Activated CD4-positive, alpha-beta T cell treated with anti-CD3 and anti-CD28 coated beads, Interleukin-2, amount 10 ng/mL, durations not matched to agents 7 days and 5 days (primary cell): ENCODE results near the gene PDSS1. TPM values are rescaled to one million over a fixed set of nuclear protein-coding genes. Genes with fewer than 3 reads are reported as not detected.
"Not testable (repeated sequence)": the region's sequence is repeated elsewhere in the genome, so short reads cannot be mapped to it uniquely, and the experiment has no call there.

Experiments used
- CTCF ChIA-PET: fragments of 350-600 bp; sonication (Branson Sonifier 250); formaldehyde crosslinking; loops from one replicate; lab custom pipeline; 2021; ENCODE audit warnings: antibody characterized with exemption; lab: Charles Lee
- POLR2A ChIA-PET: fragments of 350-600 bp; sonication (Branson Sonifier 250); formaldehyde crosslinking; loops from one replicate; lab custom pipeline; 2021; ENCODE audit warnings: antibody characterized with exemption; lab: Charles Lee
- DNase-seq: peaks from one replicate; pipeline ENCODE4 v3.0.0-alpha.2; 2020
- H3K27ac Mint-ChIP-seq: one replicate; pipeline ENCODE4 v1.8.0; 2021; ENCODE audit warnings: mild to moderate bottlenecking, moderate library complexity, mixed read lengths
- H3K27me3 Mint-ChIP-seq: one replicate; pipeline ENCODE4 v1.8.0; 2021; ENCODE audit warnings: mixed read lengths
- H3K36me3 Mint-ChIP-seq: one replicate; pipeline ENCODE4 v1.8.0; 2021; ENCODE audit warnings: low read depth, mixed read lengths
- H3K4me1 Mint-ChIP-seq: one replicate; pipeline ENCODE4 v1.8.0; 2021; ENCODE audit warnings: mixed read lengths
- H3K4me3 Mint-ChIP-seq: one replicate; pipeline ENCODE4 v1.8.0; 2021; ENCODE audit warnings: mild to moderate bottlenecking, moderate library complexity, mixed read lengths
- H3K9me3 Mint-ChIP-seq: one replicate; pipeline ENCODE4 v1.8.0; 2021; ENCODE audit warnings: mixed read lengths
- total RNA-seq, 2 experiments: library from RNA; stranded (reverse); gene quantifications; one replicate each; pipeline ENCODE4 v1.2.3, GENCODE V29; 2021

The PDSS1 gene
- total RNA-seq, 2 experiments from 2014 or later, result 13.7 to 17.6 TPM

GRCh38 chr10:26759008-26759407 lies 61.5 kb downstream of the PDSS1 start:
- peaks cover 24% of the 10 kb centered on the region for H3K36me3 Mint-ChIP-seq
- POLR2A ChIA-PET, result no interaction called here
- DNase-seq, result no peak
- no peaks in the 10 kb centered on the region for H3K27me3 Mint-ChIP-seq
- CTCF ChIA-PET, result interaction anchor here (1.6 kb wide), 1 partner anchor 18 kb away, joined by 4 read pairs; no protein-coding TSS in a partner anchor
- no peak overlapping the region for H3K27ac Mint-ChIP-seq
- H3K4me1 Mint-ChIP-seq, result peaks cover 8% of the 10 kb centered on the region
- H3K9me3 Mint-ChIP-seq, result no peaks in the 10 kb centered on the region
- no peak overlapping the region for H3K4me3 Mint-ChIP-seq

DNA sequence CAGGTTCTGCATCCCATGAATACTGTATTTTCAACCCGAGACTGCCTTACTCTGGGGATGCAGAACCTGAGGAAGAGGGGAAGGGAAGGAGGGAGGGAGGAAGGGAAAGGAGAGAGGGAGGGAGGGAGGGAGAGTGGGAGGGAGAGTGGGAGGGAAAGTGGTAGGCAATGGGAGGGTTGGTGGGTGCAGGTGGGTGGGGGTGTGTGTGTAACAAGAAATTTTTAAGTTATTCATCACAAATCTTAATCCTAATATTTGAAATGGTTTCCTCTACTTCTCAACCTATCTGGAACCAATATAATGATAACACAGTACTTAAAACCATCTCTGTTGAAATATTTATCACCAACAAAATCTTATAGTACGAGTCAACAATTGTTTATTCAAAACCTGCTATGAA lies 68.0 kb downstream of the PDSS1 start:
- H3K36me3 Mint-ChIP-seq, result peaks cover 26% of the 10 kb centered on the region
- no peaks in the 10 kb centered on the region for H3K4me1 Mint-ChIP-seq
- H3K27me3 Mint-ChIP-seq, result no peaks in the 10 kb centered on the region
- ChIA-PET POLR2A (no interaction called here), CTCF (no interaction called here)
- no peak overlapping the region for H3K27ac Mint-ChIP-seq
- no peaks in the 10 kb centered on the region for H3K9me3 Mint-ChIP-seq
- DNase-seq, result no peak
- H3K4me3 Mint-ChIP-seq, result no peak overlapping the region

DNA sequence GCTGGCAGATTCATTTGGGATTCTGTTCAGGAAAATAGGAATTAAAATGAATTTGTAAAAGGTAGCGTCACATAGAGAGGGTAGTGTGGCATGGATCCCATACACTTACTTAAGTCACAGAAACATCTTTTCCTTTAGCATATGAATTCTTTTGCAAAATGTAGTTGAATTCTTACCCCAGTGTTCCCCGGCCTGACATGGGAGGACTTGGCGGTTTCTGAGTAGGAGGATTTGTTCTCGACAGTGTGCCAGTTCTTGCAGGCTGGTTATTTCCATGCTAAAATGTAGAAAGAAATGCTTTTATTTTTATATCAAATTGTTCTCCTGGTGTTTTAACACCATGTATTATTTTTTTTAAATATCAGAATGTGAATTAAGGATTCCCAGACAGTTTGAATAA lies 72.6 kb downstream of the PDSS1 start:
- no peak overlapping the region for H3K4me3 Mint-ChIP-seq
- ChIA-PET POLR2A (no interaction called here), CTCF (interaction anchor here (0.6 to 1.6 kb wide), 3 partner anchors 10 to 329 kb away, joined by 3 read pairs; no protein-coding TSS in a partner anchor)
- H3K9me3 Mint-ChIP-seq, result no peaks in the 10 kb centered on the region
- no peaks in the 10 kb centered on the region for H3K27me3 Mint-ChIP-seq
- no peak for DNase-seq
- H3K36me3 Mint-ChIP-seq, result peaks cover 18% of the 10 kb centered on the region
- H3K4me1 Mint-ChIP-seq, result peaks cover 9% of the 10 kb centered on the region
- no peak overlapping the region for H3K27ac Mint-ChIP-seq

GRCh38 chr10:26773633-26774032 lies 76.1 kb downstream of the PDSS1 start:
- CTCF ChIA-PET, result no interaction called here
- no peaks in the 10 kb centered on the region for H3K27me3 Mint-ChIP-seq
- POLR2A ChIA-PET, result no interaction called here
- no peak overlapping the region for H3K4me3 Mint-ChIP-seq
- DNase-seq, result no peak
- H3K9me3 Mint-ChIP-seq, result no peaks in the 10 kb centered on the region
- H3K4me1 Mint-ChIP-seq, result peaks cover 19% of the 10 kb centered on the region
- no peak overlapping the region for H3K27ac Mint-ChIP-seq
- H3K36me3 Mint-ChIP-seq, result peaks cover 9% of the 10 kb centered on the region

GRCh38 chr10:26776258-26776657 lies 78.8 kb downstream of the PDSS1 start:
- peaks cover 11% of the 10 kb centered on the region for H3K36me3 Mint-ChIP-seq
- peaks cover 41% of the 10 kb centered on the region for H3K4me1 Mint-ChIP-seq
- DNase-seq, result no peak
- POLR2A ChIA-PET, result no interaction called here
- H3K27ac Mint-ChIP-seq, result no peak overlapping the region
- no peaks in the 10 kb centered on the region for H3K27me3 Mint-ChIP-seq
- no peaks in the 10 kb centered on the region for H3K9me3 Mint-ChIP-seq
- CTCF ChIA-PET, result interaction anchor here (0.6 kb wide), 2 partner anchors 14 to 61 kb away, joined by 3 read pairs; no protein-coding TSS in a partner anchor
- H3K4me3 Mint-ChIP-seq, result no peak overlapping the region

GRCh38 chr10:26777686-26778085 lies 80.2 kb downstream of the PDSS1 start:
- H3K27me3 Mint-ChIP-seq, result no peaks in the 10 kb centered on the region
- H3K9me3 Mint-ChIP-seq, result no peaks in the 10 kb centered on the region
- POLR2A ChIA-PET, result no interaction called here
- no peak overlapping the region for H3K4me3 Mint-ChIP-seq
- H3K4me1 Mint-ChIP-seq, result peaks cover 46% of the 10 kb centered on the region
- no peak for DNase-seq
- CTCF ChIA-PET, result no interaction called here
- no peak overlapping the region for H3K27ac Mint-ChIP-seq
- peaks cover 13% of the 10 kb centered on the region for H3K36me3 Mint-ChIP-seq

DNA sequence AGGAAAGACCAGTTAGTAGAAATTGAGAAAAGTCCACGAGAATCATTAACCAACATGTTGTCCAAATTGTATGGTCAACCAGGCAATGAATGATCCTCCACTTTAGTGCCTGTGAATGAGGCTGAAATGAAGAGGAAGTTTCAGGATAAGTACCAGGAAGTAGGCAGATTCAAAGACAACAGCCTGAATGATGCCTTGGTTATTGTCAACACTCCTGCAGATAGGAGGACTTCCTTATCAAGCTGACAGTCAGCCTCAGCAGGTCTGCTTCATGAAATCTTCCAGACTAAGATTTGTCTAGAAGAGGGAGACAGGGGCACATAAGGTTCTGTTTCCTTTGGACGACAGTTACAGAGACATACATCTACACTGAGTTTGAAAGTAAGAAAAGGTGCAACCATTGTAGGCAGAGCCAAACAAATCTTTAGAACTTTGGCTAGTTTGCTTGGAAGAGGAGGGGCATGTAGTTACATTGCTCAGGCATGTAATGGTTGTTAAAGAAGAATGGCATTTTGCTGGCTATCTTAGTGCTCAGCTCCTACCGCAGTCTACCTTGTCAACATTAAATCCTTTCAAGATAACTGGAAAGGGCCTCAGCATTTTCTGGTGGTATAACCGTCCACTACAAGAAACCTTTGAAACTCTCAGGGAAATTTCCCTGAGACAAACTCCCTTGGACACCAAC lies 81.8 kb downstream of the PDSS1 start:
- H3K27me3 Mint-ChIP-seq, result no peaks in the 10 kb centered on the region

DNA sequence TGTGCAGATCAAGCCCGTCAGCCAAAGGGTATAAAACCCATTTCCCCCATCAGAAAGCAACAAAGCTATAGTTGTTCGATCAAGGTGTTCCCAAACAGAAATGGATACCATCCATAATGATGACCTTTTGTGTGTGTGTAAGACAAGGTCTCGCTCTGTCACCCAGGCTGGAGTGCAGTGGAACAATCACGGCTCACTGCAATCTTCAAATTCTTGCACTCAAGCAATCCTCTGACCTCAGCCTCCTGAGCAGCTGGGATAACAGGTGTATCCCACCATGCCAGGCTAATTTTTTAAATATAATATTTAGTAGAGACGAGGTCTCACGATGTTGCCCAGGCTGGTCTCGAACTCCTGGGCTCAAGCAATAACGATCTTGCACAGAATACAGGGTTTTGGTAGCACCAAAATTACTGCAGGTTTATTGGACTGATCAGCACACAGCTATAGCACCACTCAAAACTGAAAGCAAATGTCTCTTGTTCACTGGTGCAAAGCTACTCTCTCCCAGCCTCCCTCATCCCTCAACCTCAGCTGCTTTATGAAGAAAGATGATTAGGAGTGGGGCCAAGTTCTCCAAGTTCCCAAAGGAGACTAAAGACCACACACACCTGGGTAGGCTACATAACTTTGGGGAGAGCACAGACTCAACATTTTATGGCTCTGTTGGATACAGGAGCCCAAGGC lies 82.7 kb downstream of the PDSS1 start:
- H3K36me3 Mint-ChIP-seq, result peaks cover 18% of the 10 kb centered on the region
- peak overlapping the region; percentile 27 for H3K27ac Mint-ChIP-seq
- peaks cover 44% of the 10 kb centered on the region for H3K4me1 Mint-ChIP-seq
- POLR2A ChIA-PET, result no interaction called here
- CTCF ChIA-PET, result interaction anchor here (1.1 to 1.7 kb wide), 2 partner anchors 10 to 19 kb away, joined by 3 to 4 read pairs; no protein-coding TSS in a partner anchor
- DNase-seq, result no peak
- no peaks in the 10 kb centered on the region for H3K9me3 Mint-ChIP-seq
- H3K27me3 Mint-ChIP-seq, result no peaks in the 10 kb centered on the region
- no peak overlapping the region for H3K4me3 Mint-ChIP-seq

More for the DNA sequence above, 81.8 kb downstream of the PDSS1 start:
- no peak overlapping the region for H3K4me3 Mint-ChIP-seq
- ChIA-PET POLR2A (no interaction called here), CTCF (interaction anchor here (1.1 to 1.7 kb wide), 2 partner anchors 9 to 20 kb away, joined by 3 to 4 read pairs; no protein-coding TSS in a partner anchor)
- H3K4me1 Mint-ChIP-seq, result peaks cover 45% of the 10 kb centered on the region
- DNase-seq, result no peak
- H3K9me3 Mint-ChIP-seq, result no peaks in the 10 kb centered on the region
- peaks cover 20% of the 10 kb centered on the region for H3K36me3 Mint-ChIP-seq
- no peak overlapping the region for H3K27ac Mint-ChIP-seq

GRCh38 chr10:26780793-26781601 lies 83.5 kb downstream of the PDSS1 start:
- H3K9me3 Mint-ChIP-seq, result no peaks in the 10 kb centered on the region

GRCh38 chr10:26781797-26782196 lies 84.3 kb downstream of the PDSS1 start:
- H3K27ac Mint-ChIP-seq, result no peak overlapping the region
- no peaks in the 10 kb centered on the region for H3K27me3 Mint-ChIP-seq
- H3K4me3 Mint-ChIP-seq, result no peak overlapping the region
- no peak for DNase-seq
- CTCF ChIA-PET, result interaction anchor here (1.2 to 1.3 kb wide), 2 partner anchors 9 to 16 kb away, joined by 3 read pairs; no protein-coding TSS in a partner anchor
- no peaks in the 10 kb centered on the region for H3K9me3 Mint-ChIP-seq
- peaks cover 43% of the 10 kb centered on the region for H3K4me1 Mint-ChIP-seq
- POLR2A ChIA-PET, result interaction anchor here (0.5 kb wide), 1 partner anchor 943 kb away, joined by 3 read pairs; no protein-coding TSS in a partner anchor
- H3K36me3 Mint-ChIP-seq, result peaks cover 22% of the 10 kb centered on the region

More at GRCh38 chr10:26780793-26781601, 83.5 kb downstream of the PDSS1 start:
- CTCF ChIA-PET, result interaction anchor here (1.7 kb wide), 1 partner anchor 18 kb away, joined by 4 read pairs; no protein-coding TSS in a partner anchor
- POLR2A ChIA-PET, result no interaction called here
- Mint-ChIP-seq H3K27me3 (no peaks in the 10 kb centered on the region), H3K4me1 (peaks cover 41% of the 10 kb centered on the region), H3K36me3 (peaks cover 20% of the 10 kb centered on the region), H3K4me3 (no peak overlapping the region), H3K27ac (peak overlapping the region; percentile 27)
- DNase-seq, result no peak

DNA sequence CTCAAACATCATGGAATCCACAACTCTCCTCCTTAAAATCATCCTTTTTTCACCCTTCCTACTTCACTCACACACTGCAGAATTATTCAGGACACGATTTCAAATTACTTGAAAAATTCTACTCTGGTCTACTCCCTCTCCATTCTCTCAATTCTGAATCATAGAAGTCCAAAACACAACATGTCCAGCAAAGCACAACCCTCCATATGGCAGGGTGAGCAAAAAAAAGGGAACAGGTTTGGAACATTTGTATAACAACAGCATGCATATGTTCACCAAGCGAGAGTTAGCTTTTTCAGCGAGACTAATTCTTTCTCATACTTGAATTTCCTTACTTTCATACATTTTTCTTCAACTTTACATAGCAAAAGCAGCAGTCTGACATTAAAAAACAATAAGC lies 89.9 kb downstream of the PDSS1 start:
- no peaks in the 10 kb centered on the region for H3K27me3 Mint-ChIP-seq
- no peak for DNase-seq
- peaks cover 46% of the 10 kb centered on the region for H3K36me3 Mint-ChIP-seq
- ChIA-PET POLR2A (no interaction called here), CTCF (no interaction called here)
- no peak overlapping the region for H3K27ac Mint-ChIP-seq
- H3K4me3 Mint-ChIP-seq, result no peak overlapping the region
- no peaks in the 10 kb centered on the region for H3K9me3 Mint-ChIP-seq
- peaks cover 14% of the 10 kb centered on the region for H3K4me1 Mint-ChIP-seq

GRCh38 chr10:26789779-26790178 lies 92.3 kb downstream of the PDSS1 start:
- H3K27ac Mint-ChIP-seq, CTCF ChIA-PET, H3K27me3 Mint-ChIP-seq, H3K9me3 Mint-ChIP-seq, H3K4me3 Mint-ChIP-seq, DNase-seq, POLR2A ChIA-PET: not testable (repeated sequence)
- H3K36me3 Mint-ChIP-seq, result peaks cover 39% of the 10 kb centered on the region
- peaks cover 12% of the 10 kb centered on the region for H3K4me1 Mint-ChIP-seq
